Measurements from ENCODE around the gene GRIK4. TPM values are rescaled to one million over a fixed set of nuclear protein-coding genes. Genes with fewer than 3 reads are reported as not detected.

Gene GRIK4
- polyA plus RNA-seq, 1 of the 3 experiments (the other 2 are of a cell fraction): 0.03 TPM

GRCh38 chr11:120576606-120577005 is 65.1 kb downstream of the GRIK4 start:
- no peaks in the 10 kb centered on the region; a peak in 1 of 4 replicates for H3K4me1 ChIP-seq (ENCODE audit: control insufficient read depth in 1 of 2, insufficient read depth in 2 of 2, low read depth in 1 of 2, low read length in 1 of 2)
- no peak overlapping the region for H2AFZ ChIP-seq (ENCODE audit: low read depth)
- no peaks in the 10 kb centered on the region for H3K9me3 ChIP-seq
- H3K9ac ChIP-seq: no peak overlapping the region
- no peak overlapping the region for H3K4me2 ChIP-seq
- no peak for TF ChIP-seq GATA2 (CRISPR knock-in tag; IDR thresholded peaks at IDR 0.05)
- no peak for TF ChIP-seq RXRA (IDR thresholded peaks at IDR 0.05; ENCODE audit: borderline replicate concordance, low read depth)
- no peak for TF ChIP-seq CHD2 (IDR thresholded peaks at IDR 0.05; ENCODE audit: low read length, partially characterized antibody)
- TF ChIP-seq RAD21 (IDR thresholded peaks at IDR 0.05; ENCODE audit: low read length): no peak
- no peak for TF ChIP-seq FOXJ3 (CRISPR knock-in tag; IDR thresholded peaks at IDR 0.05)
- TF ChIP-seq POLR2AphosphoS5 (IDR thresholded peaks at IDR 0.05; ENCODE audit: low read depth, low read length): no peak
- TF ChIP-seq PBX3 (IDR thresholded peaks at IDR 0.05): no peak
- TF ChIP-seq SIN3A (IDR thresholded peaks at IDR 0.05; ENCODE audit: borderline replicate concordance, low read depth, low read length): no peak
- no peak for TF ChIP-seq NRF1 (IDR thresholded peaks at IDR 0.05; ENCODE audit: low read depth, low read length)
- TF ChIP-seq MEF2A (IDR thresholded peaks at IDR 0.05; ENCODE audit: borderline replicate concordance, low read depth): no peak
- TF ChIP-seq SMC3 (IDR thresholded peaks at IDR 0.05; ENCODE audit: low read depth, low read length): no peak
- no peak for TF ChIP-seq TCF12 (IDR thresholded peaks at IDR 0.05)
- TF ChIP-seq MXI1 (IDR thresholded peaks at IDR 0.05; ENCODE audit: low read depth, low read length): no peak
- TF ChIP-seq USF2 (IDR thresholded peaks at IDR 0.05; ENCODE audit: borderline replicate concordance, low read depth, low read length): no peak
- no peak for TF ChIP-seq EZH2phosphoT487 (IDR thresholded peaks at IDR 0.05; ENCODE audit: borderline replicate concordance, low read depth)
- no peak for TF ChIP-seq JUND (IDR thresholded peaks at IDR 0.05)
- no peak for TF ChIP-seq CTCF (IDR thresholded peaks at IDR 0.05)
- no peak for TF ChIP-seq GABPA (IDR thresholded peaks at IDR 0.05; ENCODE audit: low read depth)
- TF ChIP-seq FOSL2 (IDR thresholded peaks at IDR 0.05; ENCODE audit: borderline replicate concordance, low read depth): no peak
- H3K79me2 ChIP-seq (ENCODE audit: insufficient read depth): no peaks in the 10 kb centered on the region
- no peak for DNase-seq
- no peak overlapping the region for H3K4me3 ChIP-seq (ENCODE audit: low read depth in 2 of 2, low read length in 1 of 2)
- H4K20me1 ChIP-seq (ENCODE audit: insufficient read depth): no peaks in the 10 kb centered on the region
- no peaks in the 10 kb centered on the region for H3K9me2 ChIP-seq
- H3K36me3 ChIP-seq (replicated peaks in 1 of 2; ENCODE audit: control insufficient read depth in 1 of 2, insufficient read depth in 2 of 2, low read length in 1 of 2): no peaks in the 10 kb centered on the region
- ChIA-PET CTCF (no interaction called here), POLR2A (no interaction called here)
- 37% methylated on average over 4 of the region's 7 CpGs for WGBS (ENCODE audit: low lambda C conversion rate)
- no peak overlapping the region for H3K27ac ChIP-seq (ENCODE audit: low read depth in 2 of 2, low read length in 1 of 2)
- no peaks in the 10 kb centered on the region for H3F3A ChIP-seq (replicated peaks; ENCODE audit: insufficient read depth)
- H3K27me3 ChIP-seq (ENCODE audit: insufficient read depth): no peaks in the 10 kb centered on the region; the same call in 1 of the 2 replicates

All from SK-N-SH (cell line).